Adrenal gland (tissue), 5 donors: ENCODE results near the gene RBM23.

Source experiments
- CTCF ChIP-seq, 6 experiments: fragments of 450-650 bp in 4 of 6; fragments of 200-600 bp in 2 of 6; sonication (generic) in 1 of 6; IDR thresholded peaks; 1 replicate in 5 of 6; 2 replicates in 1 of 6; pipeline versions ENCODE4 v1.5.1 to v1.8.0; 2016 to 2021; ENCODE audit warnings: antibody characterized with exemption in 6 of 6, mild to moderate bottlenecking in 2 of 6, moderate library complexity in 1 of 6
- POLR2A ChIP-seq, 2 donors: fragments of 450-650 bp; IDR thresholded peaks; one replicate each; pipeline ENCODE4 v1.6.1; 2017; ENCODE audit warnings: antibody characterized with exemption in 2 of 2, mild to moderate bottlenecking in 2 of 2, moderate library complexity in 1 of 2
- donor health status: DM: no; HTN: no; CAD: no.

DNA sequence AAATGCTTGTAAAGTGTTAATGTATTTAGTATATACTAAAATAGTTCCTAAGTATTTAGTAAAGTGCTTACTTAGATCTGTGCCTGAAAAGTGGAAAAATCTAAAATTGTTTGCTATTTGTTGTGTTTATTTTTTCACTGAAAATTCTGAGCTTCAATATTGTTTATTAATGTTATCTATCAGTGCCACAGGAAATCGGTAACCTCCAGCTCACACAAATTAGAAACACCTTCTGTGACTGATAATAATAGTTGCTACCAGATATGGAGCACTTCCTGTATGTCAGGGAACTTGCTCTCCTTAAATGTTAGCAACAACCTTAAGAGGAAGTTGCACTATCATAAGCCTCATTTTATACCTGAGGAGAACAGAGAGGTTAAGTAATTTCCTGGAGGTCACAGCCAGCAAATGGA is 48.1 kb downstream of the RBM23 start:
- TF ChIP-seq CTCF (IDR thresholded peaks at IDR 0.05) (no peak), POLR2A (IDR thresholded peaks at IDR 0.05) (no peak)
